Lower leg skin (tissue), 4 donors: ENCODE results near the gene HOGA1. TPM values are rescaled to one million over a fixed set of nuclear protein-coding genes. Genes with fewer than 3 reads are reported as not detected.

Source experiments
- DNase-seq, 2 donors: peaks; one replicate each; pipeline ENCODE4 v3.0.0-alpha.2; 2019; ENCODE audit warnings: low spot score in 2 of 2
- H3K4me3 ChIP-seq: fragments of 200-600 bp; sonication (generic); 2 replicates; pipeline ENCODE4 v1.5.1; 2017; ENCODE audit warnings: mild to moderate bottlenecking, low read depth; ENCODE audit not compliant: poor library complexity, severe bottlenecking
- POLR2A ChIP-seq, 2 donors: fragments of 450-650 bp; IDR thresholded peaks; one replicate each; pipeline ENCODE4 v1.6.1; 2016 to 2017; ENCODE audit warnings: antibody characterized with exemption in 2 of 2, mild to moderate bottlenecking in 1 of 2, moderate library complexity in 1 of 2
- WGBS, 2 donors: methylation state at CpG; one replicate each; pipeline ENCODE4 v1.1.5; 2018; 5-methylcytosine and 5-hydroxymethylcytosine counted together
- intact Hi-C: fragments of 100-400 bp; cut with DNase I; formaldehyde crosslinking; loops from one replicate; pipeline ENCODE4 v1.15.0; 2023; ENCODE audit warnings: low total_unique reads
- total RNA-seq, 4 donors: library from RNA; depleted of rRNA; stranded (reverse); fragments of >200 nt; gene quantifications; one replicate each; pipeline ENCODE4 v1.1.0, GENCODE V29; 2016
- TF ChIP-seq, protein P1 (sequence below), 3 donors: fragments of 450-650 bp; IDR thresholded peaks; one replicate each; pipeline ENCODE4 v1.5.1; 2016; ENCODE audit warnings: antibody characterized with exemption in 3 of 3, mild to moderate bottlenecking in 3 of 3, moderate library complexity in 2 of 3

Gene HOGA1
- total RNA-seq, 4 donors from 2014 or later, result 1.3 to 3.6 (median 2.1) TPM

DNA sequence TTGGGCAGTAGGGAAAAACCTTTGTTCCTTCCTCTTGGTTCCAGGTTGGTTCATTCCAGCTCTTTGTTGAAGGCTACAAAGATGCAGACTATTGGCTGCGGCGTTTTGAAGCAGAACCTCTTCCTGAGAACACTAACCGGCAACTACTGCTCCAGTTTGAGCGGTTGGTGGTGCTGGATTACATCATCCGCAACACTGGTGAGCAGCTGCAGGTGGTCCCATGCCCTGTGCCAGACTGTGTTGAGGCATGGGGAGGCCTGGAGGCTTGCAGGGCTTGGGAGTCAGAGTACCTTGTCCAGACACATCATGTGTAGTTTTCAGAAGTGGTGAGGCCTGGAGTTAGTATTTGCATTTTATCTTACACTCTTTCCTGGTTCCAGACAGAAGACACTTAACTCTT, 72.6 kb downstream of the HOGA1 start:
- no peak for TF ChIP-seq POLR2A (IDR thresholded peaks at IDR 0.05)
- TF ChIP-seq, protein P1, sequence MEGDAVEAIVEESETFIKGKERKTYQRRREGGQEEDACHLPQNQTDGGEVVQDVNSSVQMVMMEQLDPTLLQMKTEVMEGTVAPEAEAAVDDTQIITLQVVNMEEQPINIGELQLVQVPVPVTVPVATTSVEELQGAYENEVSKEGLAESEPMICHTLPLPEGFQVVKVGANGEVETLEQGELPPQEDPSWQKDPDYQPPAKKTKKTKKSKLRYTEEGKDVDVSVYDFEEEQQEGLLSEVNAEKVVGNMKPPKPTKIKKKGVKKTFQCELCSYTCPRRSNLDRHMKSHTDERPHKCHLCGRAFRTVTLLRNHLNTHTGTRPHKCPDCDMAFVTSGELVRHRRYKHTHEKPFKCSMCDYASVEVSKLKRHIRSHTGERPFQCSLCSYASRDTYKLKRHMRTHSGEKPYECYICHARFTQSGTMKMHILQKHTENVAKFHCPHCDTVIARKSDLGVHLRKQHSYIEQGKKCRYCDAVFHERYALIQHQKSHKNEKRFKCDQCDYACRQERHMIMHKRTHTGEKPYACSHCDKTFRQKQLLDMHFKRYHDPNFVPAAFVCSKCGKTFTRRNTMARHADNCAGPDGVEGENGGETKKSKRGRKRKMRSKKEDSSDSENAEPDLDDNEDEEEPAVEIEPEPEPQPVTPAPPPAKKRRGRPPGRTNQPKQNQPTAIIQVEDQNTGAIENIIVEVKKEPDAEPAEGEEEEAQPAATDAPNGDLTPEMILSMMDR (IDR thresholded peaks at IDR 0.05), result no peak
- H3K4me3 ChIP-seq, result no peak overlapping the region
- WGBS, 2 donors, result 83 to 84% methylated on average over 5 of the region's 5 CpGs
- DNase-seq, result no peak
- intact Hi-C loops, result no loop called here

DNA sequence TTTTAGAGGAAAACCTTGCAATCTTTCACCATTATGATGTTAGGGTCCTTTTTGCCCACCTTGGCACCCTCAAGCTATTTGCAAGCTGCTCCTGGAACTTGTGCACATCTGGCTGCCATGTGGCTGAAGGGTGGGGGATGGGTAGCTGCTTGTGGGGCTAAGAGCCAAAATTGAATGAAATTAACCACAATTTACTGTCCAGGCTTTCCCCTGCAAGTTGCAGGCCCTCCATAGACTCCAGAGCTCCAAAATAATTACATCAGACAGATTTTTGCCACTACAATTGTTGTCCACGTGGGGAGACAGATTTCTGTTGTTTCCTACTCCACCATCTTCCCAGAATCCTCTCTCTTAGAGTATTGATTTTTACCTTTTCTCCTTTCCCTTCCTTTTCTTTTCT, 75.4 kb downstream of the HOGA1 start:
- TF ChIP-seq, protein P1 (IDR thresholded peaks at IDR 0.05), result no peak
- TF ChIP-seq POLR2A (IDR thresholded peaks at IDR 0.05), result no peak
- intact Hi-C loops, result no loop called here
- H3K4me3 ChIP-seq, result no peak overlapping the region
- no peak for DNase-seq
- 78 to 83% methylated on average over 1 of the region's 1 CpG for WGBS, 2 donors

Other genes with a start within 250 kb of the HOGA1 start
- 10 to 100 TPM; 40.9 to 62.0 (median 57.7) TPM for gene FRAT2, start 249.7 kb upstream of the HOGA1 start, total RNA-seq
- gene RRP12, start 183.0 kb upstream of the HOGA1 start, total RNA-seq, result 10 to 100 TPM; 14.6 to 30.9 (median 22.6) TPM
- gene PGAM1, start 158.2 kb upstream of the HOGA1 start, total RNA-seq, result 100 to 1,000 TPM; 151 to 289 (median 240) TPM
- 10 to 100 TPM; 13.9 to 33.0 (median 26.2) TPM for gene EXOSC1, start 138.4 kb upstream of the HOGA1 start, total RNA-seq
- gene ZDHHC16, start 138.2 kb upstream of the HOGA1 start, total RNA-seq, result 10 to 100 TPM; 12.1 to 21.8 (median 16.1) TPM
- gene MMS19, start 86.0 kb upstream of the HOGA1 start, total RNA-seq, result 100 to 1,000 TPM; 103 to 142 (median 115) TPM
- gene UBTD1, start 85.5 kb upstream of the HOGA1 start, total RNA-seq, result 10 to 100 TPM; 42.7 to 60.6 (median 59.6) TPM
- gene ANKRD2, start 11.6 kb upstream of the HOGA1 start, total RNA-seq, result 1 to 10 TPM; 3.6 to 5.5 (median 4.8) TPM
- under 1 TPM in 1 of 4 donors, not detected in 3; 0.32 TPM for gene C10orf62, start 5.3 kb downstream of the HOGA1 start, total RNA-seq
- 1 to 10 TPM; 1.6 to 7.5 (median 2.2) TPM for gene MORN4, start 49.1 kb downstream of the HOGA1 start, total RNA-seq
- gene PI4K2A, start 56.3 kb downstream of the HOGA1 start, total RNA-seq, result 10 to 100 TPM; 30.1 to 38.5 (median 33.3) TPM
- gene AVPI1, start 102.9 kb downstream of the HOGA1 start, total RNA-seq, result 100 to 1,000 TPM; 133 to 169 (median 145) TPM
- gene MARVELD1, start 129.3 kb downstream of the HOGA1 start, total RNA-seq, result 10 to 100 TPM; 22.5 to 50.2 (median 30.3) TPM
- 10 to 100 TPM; 18.7 to 35.0 (median 21.4) TPM for gene ZFYVE27, start 152.7 kb downstream of the HOGA1 start, total RNA-seq
- 1 to 10 TPM in 2 of 4 donors, under 1 TPM in 2; 0.69 to 4.4 (median 1.4) TPM for gene SFRP5, start 187.6 kb downstream of the HOGA1 start, total RNA-seq